ENCODE measurements around the gene SIPA1L3.

The SIPA1L3 gene

GRCh38 chr19:38005224-38005614 lies 98.2 kb downstream of the SIPA1L3 start:
- Histone ChIP-seq H3K36me3 (replicated peaks in 1 of 2; ENCODE audit: control insufficient read depth in 2 of 2, insufficient read depth in 2 of 2, low read length in 2 of 2) (no peaks in the 10 kb centered on the region), H3K18ac (ENCODE audit: low read length) (peak overlapping the region; percentile 81), H2BK120ac (ENCODE audit: low read depth, low read length) (no peak overlapping the region), H3K4ac (ENCODE audit: low read length) (no peak overlapping the region), H2BK5ac (ENCODE audit: low read length) (no peak overlapping the region), H3K4me2 (ENCODE audit: insufficient read depth, low read length, poor library complexity, severe bottlenecking) (peak overlapping the region; percentile 48), H3K79me1 (ENCODE audit: low read depth, low read length) (no peaks in the 10 kb centered on the region), H3K9me3 (replicated peaks in 1 of 2; ENCODE audit: control insufficient read depth in 2 of 2, insufficient read depth in 1 of 2, low read depth in 1 of 2, low read length in 2 of 2) (no peaks in the 10 kb centered on the region), H4K8ac (ENCODE audit: low read depth, low read length) (no peak overlapping the region), H3K4me3 (ENCODE audit: low read length in 2 of 2) (peak overlapping the region in 1 of 2 donors; percentile 50), H3K23ac (ENCODE audit: low read depth, low read length, poor library complexity) (no peak overlapping the region), H3K4me1 (ENCODE audit: control insufficient read depth in 2 of 2, insufficient read depth in 1 of 2, low read depth in 1 of 2, low read length in 2 of 2) (peaks cover 18 to 21% of the 10 kb centered on the region in 2 donors), H2AK5ac (ENCODE audit: low read depth, low read length) (peak overlapping the region; percentile 70), H3K27me3 (ENCODE audit: control insufficient read depth in 3 of 3, insufficient read depth in 3 of 3, low read depth in 1 of 3, low read length in 3 of 3) (no peaks in the 10 kb centered on the region), H3K14ac (ENCODE audit: low read length) (no peak overlapping the region), H2BK15ac (ENCODE audit: low read length) (peak overlapping the region; percentile 23), H2AFZ (ENCODE audit: low read length) (peak overlapping the region; percentile 89), H2BK12ac (ENCODE audit: low read length) (no peak overlapping the region), H3K27ac (replicated peaks; ENCODE audit: low read length) (peak overlapping the region; percentile 88), H3K9ac (ENCODE audit: low read depth, low read length, poor library complexity) (no peak overlapping the region), H4K91ac (ENCODE audit: low read depth, low read length, poor library complexity) (no peak overlapping the region)
- no peak for DNase-seq (ENCODE audit: low spot score)
- no CpG with 5 or more reads among the region's 8 CpGs for WGBS, 2 donors (ENCODE audit: extremely low coverage in 2 of 2, insufficient read length in 2 of 2, insufficient replicate concordance in 1 of 2)

DNA sequence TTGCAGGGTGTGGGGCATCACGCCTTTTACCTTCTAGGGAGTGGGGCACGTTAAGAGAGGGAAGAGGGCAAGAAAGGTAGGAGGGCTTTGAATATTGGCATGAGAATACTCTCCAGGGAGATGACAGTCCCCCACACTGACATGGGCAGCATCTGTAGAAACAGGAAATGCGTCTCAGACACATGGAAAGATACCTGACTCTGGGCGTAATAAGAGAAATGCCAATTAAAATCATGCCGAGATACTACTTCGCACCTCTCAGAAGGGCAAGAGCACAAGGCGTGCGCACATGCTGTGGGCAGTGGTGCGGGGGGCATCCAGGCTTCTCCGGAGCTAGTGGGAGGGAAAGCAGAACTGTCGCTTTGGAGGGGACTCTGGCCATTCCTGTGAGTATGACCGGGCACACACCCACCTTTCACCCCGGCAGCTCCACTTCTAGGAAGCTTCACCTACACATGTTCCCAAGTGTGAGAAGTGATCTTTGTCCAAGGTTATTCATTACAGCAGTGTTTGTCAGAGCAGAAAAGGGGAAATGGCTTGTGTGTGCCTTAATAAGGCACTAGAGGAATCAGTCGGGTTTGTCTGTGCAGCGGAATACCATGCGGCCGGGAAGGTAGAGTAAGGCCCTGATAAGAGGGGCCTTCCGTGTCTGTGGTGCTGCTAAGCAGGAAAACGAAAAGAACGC lies 99.5 kb downstream of the SIPA1L3 start:
- no peak overlapping the region for H3K4me3 ChIP-seq (ENCODE audit: low read length in 2 of 2)
- no peak overlapping the region for H3K4me2 ChIP-seq (ENCODE audit: insufficient read depth, low read length, poor library complexity, severe bottlenecking)
- H3K18ac ChIP-seq (ENCODE audit: low read length) = no peak overlapping the region
- no peak overlapping the region for H3K4ac ChIP-seq (ENCODE audit: low read length)
- no peak overlapping the region for H2BK15ac ChIP-seq (ENCODE audit: low read length)
- H3K79me1 ChIP-seq (ENCODE audit: low read depth, low read length) = no peaks in the 10 kb centered on the region
- no peak for DNase-seq (ENCODE audit: low spot score)
- H3K27me3 ChIP-seq (ENCODE audit: control insufficient read depth in 3 of 3, insufficient read depth in 3 of 3, low read depth in 1 of 3, low read length in 3 of 3) = no peaks in the 10 kb centered on the region
- H3K9ac ChIP-seq (ENCODE audit: low read depth, low read length, poor library complexity) = no peak overlapping the region
- H2BK5ac ChIP-seq (ENCODE audit: low read length) = no peak overlapping the region
- H4K91ac ChIP-seq (ENCODE audit: low read depth, low read length, poor library complexity) = no peak overlapping the region
- peak overlapping the region; percentile 1 for H2AK5ac ChIP-seq (ENCODE audit: low read depth, low read length)
- no peak overlapping the region for H3K14ac ChIP-seq (ENCODE audit: low read length)
- no peak overlapping the region for H2AFZ ChIP-seq (ENCODE audit: low read length)
- H3K27ac ChIP-seq (replicated peaks; ENCODE audit: low read length) = no peak overlapping the region
- H3K23ac ChIP-seq (ENCODE audit: low read depth, low read length, poor library complexity) = no peak overlapping the region
- no peaks in the 10 kb centered on the region for H3K9me3 ChIP-seq (replicated peaks in 1 of 2; ENCODE audit: control insufficient read depth in 2 of 2, insufficient read depth in 1 of 2, low read depth in 1 of 2, low read length in 2 of 2)
- H3K4me1 ChIP-seq (ENCODE audit: control insufficient read depth in 2 of 2, insufficient read depth in 1 of 2, low read depth in 1 of 2, low read length in 2 of 2) = peaks cover 18 to 21% of the 10 kb centered on the region in 2 donors
- H2BK12ac ChIP-seq (ENCODE audit: low read length) = no peak overlapping the region
- H4K8ac ChIP-seq (ENCODE audit: low read depth, low read length) = no peak overlapping the region
- H3K36me3 ChIP-seq (replicated peaks in 1 of 2; ENCODE audit: control insufficient read depth in 2 of 2, insufficient read depth in 2 of 2, low read length in 2 of 2) = no peaks in the 10 kb centered on the region
- H2BK120ac ChIP-seq (ENCODE audit: low read depth, low read length) = no peak overlapping the region
- no CpG with 5 or more reads among the region's 20 CpGs for WGBS, 2 donors (ENCODE audit: extremely low coverage in 2 of 2, insufficient read length in 2 of 2, insufficient replicate concordance in 1 of 2)

DNA sequence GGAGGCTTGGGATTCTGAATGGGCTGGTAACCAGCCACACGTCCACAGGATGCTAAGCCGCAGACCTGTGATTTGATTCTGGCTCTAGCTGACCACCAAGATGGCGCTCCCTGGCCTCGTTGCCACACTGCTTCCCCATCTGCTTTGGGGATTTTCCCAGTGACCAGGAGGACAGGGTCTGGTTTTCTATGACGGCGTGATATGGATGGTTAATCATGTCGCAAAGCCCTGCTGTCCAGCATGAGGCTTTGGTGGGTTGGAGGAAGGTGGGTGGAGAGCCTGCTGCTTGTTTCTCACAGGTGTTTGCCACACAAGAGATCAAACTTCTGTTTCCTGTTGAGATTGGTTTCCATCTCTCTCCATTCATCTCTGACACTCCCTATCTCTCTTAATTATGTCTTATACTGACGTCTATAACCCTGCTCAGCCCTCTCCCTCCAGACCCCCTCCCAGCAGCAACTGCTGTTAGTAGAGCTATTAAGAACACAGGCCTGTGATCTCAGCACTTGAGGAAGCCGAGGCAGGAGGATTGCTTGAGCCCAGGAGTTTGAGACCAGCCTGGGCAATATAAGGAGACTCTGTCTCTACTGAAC lies 102.7 kb downstream of the SIPA1L3 start:
- H2AK5ac ChIP-seq (ENCODE audit: low read depth, low read length) = no peak overlapping the region
- H3K9me3 ChIP-seq (replicated peaks in 1 of 2; ENCODE audit: control insufficient read depth in 2 of 2, insufficient read depth in 1 of 2, low read depth in 1 of 2, low read length in 2 of 2) = no peaks in the 10 kb centered on the region
- H3K18ac ChIP-seq (ENCODE audit: low read length) = no peak overlapping the region
- H3K9ac ChIP-seq (ENCODE audit: low read depth, low read length, poor library complexity) = no peak overlapping the region
- no peak overlapping the region for H3K23ac ChIP-seq (ENCODE audit: low read depth, low read length, poor library complexity)
- no peak overlapping the region for H3K4me2 ChIP-seq (ENCODE audit: insufficient read depth, low read length, poor library complexity, severe bottlenecking)
- H3K79me1 ChIP-seq (ENCODE audit: low read depth, low read length) = peaks cover 2% of the 10 kb centered on the region
- H2BK5ac ChIP-seq (ENCODE audit: low read length) = no peak overlapping the region
- H3K36me3 ChIP-seq (replicated peaks in 1 of 2; ENCODE audit: control insufficient read depth in 2 of 2, insufficient read depth in 2 of 2, low read length in 2 of 2) = no peaks in the 10 kb centered on the region
- no peak overlapping the region for H3K14ac ChIP-seq (ENCODE audit: low read length)
- no peak overlapping the region for H3K4ac ChIP-seq (ENCODE audit: low read length)
- no peak overlapping the region for H4K8ac ChIP-seq (ENCODE audit: low read depth, low read length)
- H3K4me3 ChIP-seq (ENCODE audit: low read length in 2 of 2) = no peak overlapping the region
- no peak overlapping the region for H2AFZ ChIP-seq (ENCODE audit: low read length)
- H4K91ac ChIP-seq (ENCODE audit: low read depth, low read length, poor library complexity) = no peak overlapping the region
- no peak overlapping the region for H3K27ac ChIP-seq (replicated peaks; ENCODE audit: low read length)
- H2BK120ac ChIP-seq (ENCODE audit: low read depth, low read length) = no peak overlapping the region
- H2BK15ac ChIP-seq (ENCODE audit: low read length) = no peak overlapping the region
- no CpG with 5 or more reads among the region's 9 CpGs for WGBS, 2 donors (ENCODE audit: extremely low coverage in 2 of 2, insufficient read length in 2 of 2, insufficient replicate concordance in 1 of 2)
- no peak overlapping the region for H2BK12ac ChIP-seq (ENCODE audit: low read length)
- H3K27me3 ChIP-seq (ENCODE audit: control insufficient read depth in 3 of 3, insufficient read depth in 3 of 3, low read depth in 1 of 3, low read length in 3 of 3) = no peaks in the 10 kb centered on the region
- DNase-seq (ENCODE audit: low spot score) = no peak
- peaks cover 7 to 12% of the 10 kb centered on the region in 2 donors for H3K4me1 ChIP-seq (ENCODE audit: control insufficient read depth in 2 of 2, insufficient read depth in 1 of 2, low read depth in 1 of 2, low read length in 2 of 2)

DNA sequence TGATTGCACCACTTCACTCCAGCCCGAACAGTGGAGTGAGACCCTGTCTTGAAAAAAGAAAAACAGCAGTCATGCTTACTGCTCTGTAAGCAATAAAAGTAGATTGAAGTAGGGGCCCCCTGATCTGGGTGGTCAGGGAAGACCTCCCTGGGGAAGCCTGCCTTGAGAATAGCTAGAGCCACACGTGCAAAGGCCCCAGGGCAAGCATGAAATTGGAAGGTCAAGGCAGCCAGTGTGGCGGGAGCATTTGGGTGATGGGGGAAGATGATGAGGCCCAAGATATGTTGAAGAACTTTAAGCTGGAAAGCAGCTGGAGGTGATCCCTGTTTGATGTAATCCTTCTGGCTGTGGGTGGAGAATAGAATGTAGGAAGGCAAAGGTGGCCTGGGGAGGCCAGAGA lies 104.4 kb downstream of the SIPA1L3 start:
- H3K14ac ChIP-seq (ENCODE audit: low read length) = no peak overlapping the region
- no peaks in the 10 kb centered on the region for H3K4me1 ChIP-seq (ENCODE audit: control insufficient read depth in 2 of 2, insufficient read depth in 1 of 2, low read depth in 1 of 2, low read length in 2 of 2)
- H3K79me1 ChIP-seq (ENCODE audit: low read depth, low read length) = peaks cover 2% of the 10 kb centered on the region
- H4K8ac ChIP-seq (ENCODE audit: low read depth, low read length) = no peak overlapping the region
- no peak overlapping the region for H3K4me3 ChIP-seq (ENCODE audit: low read length in 2 of 2)
- no peaks in the 10 kb centered on the region for H3K9me3 ChIP-seq (replicated peaks in 1 of 2; ENCODE audit: control insufficient read depth in 2 of 2, insufficient read depth in 1 of 2, low read depth in 1 of 2, low read length in 2 of 2)
- H2BK12ac ChIP-seq (ENCODE audit: low read length) = no peak overlapping the region
- H3K4me2 ChIP-seq (ENCODE audit: insufficient read depth, low read length, poor library complexity, severe bottlenecking) = no peak overlapping the region
- no peaks in the 10 kb centered on the region for H3K36me3 ChIP-seq (replicated peaks in 1 of 2; ENCODE audit: control insufficient read depth in 2 of 2, insufficient read depth in 2 of 2, low read length in 2 of 2)
- H3K27ac ChIP-seq (replicated peaks; ENCODE audit: low read length) = no peak overlapping the region
- H2BK5ac ChIP-seq (ENCODE audit: low read length) = no peak overlapping the region
- H3K27me3 ChIP-seq (ENCODE audit: control insufficient read depth in 3 of 3, insufficient read depth in 3 of 3, low read depth in 1 of 3, low read length in 3 of 3) = no peaks in the 10 kb centered on the region
- H3K4ac ChIP-seq (ENCODE audit: low read length) = no peak overlapping the region
- no peak overlapping the region for H2BK15ac ChIP-seq (ENCODE audit: low read length)
- DNase-seq (ENCODE audit: low spot score) = no peak
- H2AFZ ChIP-seq (ENCODE audit: low read length) = no peak overlapping the region
- H2AK5ac ChIP-seq (ENCODE audit: low read depth, low read length) = no peak overlapping the region
- H3K23ac ChIP-seq (ENCODE audit: low read depth, low read length, poor library complexity) = no peak overlapping the region
- H3K18ac ChIP-seq (ENCODE audit: low read length) = no peak overlapping the region
- H2BK120ac ChIP-seq (ENCODE audit: low read depth, low read length) = no peak overlapping the region
- no peak overlapping the region for H4K91ac ChIP-seq (ENCODE audit: low read depth, low read length, poor library complexity)
- no CpG with 5 or more reads among the region's 3 CpGs for WGBS, 2 donors (ENCODE audit: extremely low coverage in 2 of 2, insufficient read length in 2 of 2, insufficient replicate concordance in 1 of 2)
- H3K9ac ChIP-seq (ENCODE audit: low read depth, low read length, poor library complexity) = no peak overlapping the region

All from neuronal stem cell (in vitro differentiated cells).